IMR-90 (cell line): Measurements from ENCODE around the gene GCSH. TPM values are rescaled to one million over a fixed set of nuclear protein-coding genes. Genes with fewer than 3 reads are reported as not detected.

Source experiments
- ATAC-seq: fragments of 200-7000 bp; cut with Tn5 transposase; 2 replicates; pipeline ENCODE4 v1.9.1; 2020; ENCODE audit warnings: low read depth, mild to moderate bottlenecking, moderate library complexity
- BruUV-seq: library from RNA; stranded (reverse); fragments of 400-500 nt; replicated peaks from 2 replicates; lab custom pipeline; 2021; lab: Mats Ljungman, UMichigan
- CTCF ChIA-PET: fragments of 300-600 bp; formaldehyde crosslinking; extraction: SDS; loops from one replicate; lab custom pipeline; 2021; ENCODE audit warnings: antibody characterized with exemption; lab: Yijun Ruan, JAX
- POLR2A ChIA-PET: fragments of 300-600 bp; sonication (Branson Sonifier 250); formaldehyde crosslinking; loops from one replicate; lab custom pipeline; 2022; ENCODE audit warnings: antibody characterized with exemption; ENCODE audit not compliant: unreplicated experiment; lab: Charles Lee
- DNase-seq: peaks from one replicate; pipeline ENCODE4 v3.0.0; 2013
- H2AFZ ChIP-seq: replicated peaks from 2 replicates; pipeline ENCODE3; 2013; ENCODE audit warnings: low read length, mild to moderate bottlenecking; ENCODE audit not compliant: poor library complexity
- H2AK5ac ChIP-seq: 2 replicates; pipeline ENCODE4 v1.6.1; 2013; ENCODE audit warnings: low read depth, low read length, inconsistent platforms
- H2AK9ac ChIP-seq: replicated peaks from 2 replicates; pipeline ENCODE3; 2013; ENCODE audit warnings: mild to moderate bottlenecking, low read depth, low read length, moderate library complexity; ENCODE audit not compliant: poor library complexity
- H2BK120ac ChIP-seq: 2 replicates; pipeline ENCODE4 v1.6.1; 2013; ENCODE audit warnings: low read depth, low read length, inconsistent platforms
- H2BK15ac ChIP-seq: 3 replicates; pipeline ENCODE4 v1.6.1; 2013; ENCODE audit warnings: low read depth, low read length, inconsistent platforms
- H2BK20ac ChIP-seq: 2 replicates; pipeline ENCODE4 v1.6.1; 2013; ENCODE audit warnings: low read depth, mild to moderate bottlenecking, inconsistent platforms, low read length, moderate library complexity
- H2BK5ac ChIP-seq: 2 replicates; pipeline ENCODE4 v1.6.1; 2013; ENCODE audit warnings: mild to moderate bottlenecking, low read depth, low read length, inconsistent platforms; ENCODE audit not compliant: poor library complexity, severe bottlenecking
- H3K14ac ChIP-seq: replicated peaks from 2 replicates; pipeline ENCODE4 v1.6.1; 2013; ENCODE audit warnings: low read depth, low read length, inconsistent platforms
- H3K18ac ChIP-seq: 2 replicates; pipeline ENCODE4 v1.6.1; 2013; ENCODE audit warnings: low read depth, low read length, control low read depth
- H3K23ac ChIP-seq: 2 replicates; pipeline ENCODE4 v1.6.1; 2013; ENCODE audit warnings: low read depth, low read length, inconsistent platforms
- H3K27ac ChIP-seq: 2 replicates; pipeline ENCODE4 v1.5.1; 2013; ENCODE audit warnings: mild to moderate bottlenecking, control low read depth, low read length; ENCODE audit not compliant: insufficient read depth
- H3K27me3 ChIP-seq: 2 replicates; pipeline ENCODE4 v1.6.1; 2013; ENCODE audit warnings: low read length; ENCODE audit not compliant: control insufficient read depth, insufficient read depth
- H3K36me3 ChIP-seq: 2 replicates; pipeline ENCODE4 v1.6.1; 2013; ENCODE audit warnings: low read length, mixed read lengths; ENCODE audit not compliant: control insufficient read depth, insufficient read depth
- H3K4ac ChIP-seq: 2 replicates; pipeline ENCODE4 v1.6.1; 2013; ENCODE audit warnings: low read depth, low read length, inconsistent platforms
- H3K4me1 ChIP-seq: 2 replicates; pipeline ENCODE4 v1.6.1; 2013; ENCODE audit warnings: low read length, mixed read lengths; ENCODE audit not compliant: control insufficient read depth, insufficient read depth
- H3K4me2 ChIP-seq: 2 replicates; pipeline ENCODE4 v1.6.1; 2013; ENCODE audit warnings: low read depth, mild to moderate bottlenecking, control low read depth, low read length, moderate library complexity
- H3K4me3 ChIP-seq: 2 replicates; pipeline ENCODE4 v1.5.1; 2013; ENCODE audit warnings: low read depth, mild to moderate bottlenecking, control low read depth, low read length, moderate library complexity; ENCODE audit not compliant: insufficient read depth
- H3K56ac ChIP-seq: 2 replicates; pipeline ENCODE4 v1.6.1; 2013; ENCODE audit warnings: low read length, inconsistent platforms; ENCODE audit not compliant: insufficient read depth; ENCODE audit errors: extremely low read depth
- H3K79me1 ChIP-seq, 2 experiments: 2 replicates each; pipeline ENCODE4 v1.6.1; 2013; ENCODE audit warnings: low read length in 2 of 2, inconsistent platforms in 1 of 2, low read depth in 1 of 2
- H3K9ac ChIP-seq: 2 replicates; pipeline ENCODE4 v1.6.1; 2013; ENCODE audit warnings: low read depth, low read length, control low read depth
- H3K9me1 ChIP-seq: 2 replicates; pipeline ENCODE4 v1.6.1; 2013; ENCODE audit warnings: low read length, inconsistent platforms; ENCODE audit not compliant: insufficient read depth
- H3K9me3 ChIP-seq: 2 replicates; pipeline ENCODE4 v1.6.1; 2013; ENCODE audit warnings: low read length; ENCODE audit not compliant: control insufficient read depth, insufficient read depth
- H4K20me1 ChIP-seq: 2 replicates; pipeline ENCODE4 v1.6.1; 2013; ENCODE audit warnings: low read length, inconsistent platforms; ENCODE audit not compliant: insufficient read depth
- H4K5ac ChIP-seq: 2 replicates; pipeline ENCODE4 v1.6.1; 2013; ENCODE audit warnings: mild to moderate bottlenecking, low read depth, low read length, control low read depth
- H4K8ac ChIP-seq, 2 experiments: 2 replicates each; pipeline ENCODE4 v1.6.1; 2013; ENCODE audit warnings: low read depth in 2 of 2, low read length in 2 of 2, control low read depth in 1 of 2, inconsistent platforms in 1 of 2
- H4K91ac ChIP-seq: 2 replicates; pipeline ENCODE4 v1.6.1; 2013; ENCODE audit warnings: low read depth, low read length, inconsistent platforms; ENCODE audit not compliant: insufficient read depth
- BHLHE40 ChIP-seq: fragments of 150-350 bp; IDR thresholded peaks from 2 replicates; pipeline ENCODE4 v1.6.1; 2016; ENCODE audit warnings: mild to moderate bottlenecking, low read depth, low read length
- CEBPB ChIP-seq: IDR thresholded peaks from 2 replicates; pipeline ENCODE4 v1.6.1; 2012; ENCODE audit warnings: low read depth, low read length, improper control_type of control experiment
- CHD1 ChIP-seq: IDR thresholded peaks from 2 replicates; pipeline ENCODE4 v1.6.1; 2012; ENCODE audit warnings: low read depth, low read length, improper control_type of control experiment
- FOS ChIP-seq: fragments of 150-350 bp; IDR thresholded peaks from 2 replicates; pipeline ENCODE4 v1.6.1; 2016; ENCODE audit warnings: low read depth, low read length
- MAFK ChIP-seq: IDR thresholded peaks from 2 replicates; pipeline ENCODE4 v1.6.1; 2012; ENCODE audit warnings: low read depth, low read length, improper control_type of control experiment
- MAZ ChIP-seq: IDR thresholded peaks from 2 replicates; pipeline ENCODE4 v1.6.1; 2012; ENCODE audit warnings: low read depth, mild to moderate bottlenecking, low read length, improper control_type of control experiment, moderate library complexity, borderline replicate concordance
- MXI1 ChIP-seq: IDR thresholded peaks from 2 replicates; pipeline ENCODE4 v1.6.1; 2012; ENCODE audit warnings: low read depth, mild to moderate bottlenecking, low read length, moderate library complexity, borderline replicate concordance
- NFE2L2 ChIP-seq: fragments of 150-350 bp; IDR thresholded peaks from 2 replicates; pipeline ENCODE4 v1.6.1; 2016; ENCODE audit warnings: low read depth, mild to moderate bottlenecking, low read length
- POLR2A ChIP-seq: IDR thresholded peaks from 2 replicates; pipeline ENCODE4 v1.6.1; 2012; ENCODE audit warnings: mild to moderate bottlenecking, low read depth, low read length
- RAD21 ChIP-seq: IDR thresholded peaks from 2 replicates; pipeline ENCODE4 v1.6.1; 2012; ENCODE audit warnings: low read length, improper control_type of control experiment
- RCOR1 ChIP-seq: IDR thresholded peaks from 2 replicates; pipeline ENCODE4 v1.6.1; 2012; ENCODE audit warnings: mild to moderate bottlenecking, low read length, improper control_type of control experiment; ENCODE audit not compliant: insufficient replicate concordance
- RFX5 ChIP-seq: IDR thresholded peaks from 2 replicates; pipeline ENCODE4 v1.8.0; 2012; ENCODE audit warnings: low read depth, mild to moderate bottlenecking, low read length, moderate library complexity
- SMC3 ChIP-seq: fragments of 150-350 bp; IDR thresholded peaks from 2 replicates; pipeline ENCODE4 v1.6.1; 2016; ENCODE audit warnings: low read depth, mild to moderate bottlenecking, antibody characterized with exemption, low read length, moderate library complexity
- WGBS, 2 experiments: methylation state at CpG; one replicate each; pipeline versions ENCODE4 v1.1.5 to v1.1.7; 2013; ENCODE audit warnings: missing lambda C conversion rate in 2 of 2; ENCODE audit not compliant: insufficient read length in 1 of 2; ENCODE audit errors: extremely low coverage in 2 of 2; 5-methylcytosine and 5-hydroxymethylcytosine counted together
- dilution Hi-C: fragments of 300-500 bp; cut with HindIII; formaldehyde crosslinking; loops from one replicate; pipeline ENCODE4 v1.14.3; 2018; ENCODE audit warnings: low sequenced_read_pairs; ENCODE audit not compliant: unreplicated experiment
- in situ Hi-C: fragments of 300-500 bp; cut with MboI; formaldehyde crosslinking; loops from 3 replicates; pipeline ENCODE4 v1.14.3; 2019; ENCODE audit warnings: low sequenced_read_pairs, inconsistent platforms, mixed read lengths
- intact Hi-C: fragments of 100-400 bp; cut with micrococcal nuclease; formaldehyde crosslinking; loops from 2 replicates; pipeline ENCODE4 v1.10.0; 2022
- polyA plus RNA-seq, 3 experiments: library from polyadenylated mRNA; depleted of rRNA; stranded (reverse); fragments of >200 nt; gene quantifications; 2 replicates each; pipeline ENCODE4 v1.2.3, GENCODE V29; 2012; ENCODE audit warnings: low replicate concordance in 1 of 3
- total RNA-seq: library from RNA; depleted of rRNA; stranded (reverse); fragments of >200 nt; gene quantifications from 2 replicates; pipeline ENCODE4 v1.2.3, GENCODE V29; 2012
- TF ChIP-seq, protein P1 (sequence below): fragments of 150-350 bp; IDR thresholded peaks from 2 replicates; pipeline ENCODE4 v1.6.1; 2017; ENCODE audit warnings: mild to moderate bottlenecking, antibody characterized with exemption, low read length, low read depth
- TF ChIP-seq, protein P2 (sequence below): conservative IDR thresholded peaks from 2 replicates; pipeline ENCODE4 v1.5.1; 2012; ENCODE audit warnings: mild to moderate bottlenecking, low read depth, low read length, improper control_type of control experiment
- TF ChIP-seq, protein P3 (sequence below): fragments of 150-350 bp; IDR thresholded peaks from 2 replicates; pipeline ENCODE4 v1.6.1; 2016; ENCODE audit warnings: low read depth, mild to moderate bottlenecking, low read length, moderate library complexity, borderline replicate concordance

Gene GCSH
- total and polyA plus RNA-seq, 2 of the 4 experiments (the other 2 are of a cell fraction) = 9.3 to 21.2 TPM

DNA sequence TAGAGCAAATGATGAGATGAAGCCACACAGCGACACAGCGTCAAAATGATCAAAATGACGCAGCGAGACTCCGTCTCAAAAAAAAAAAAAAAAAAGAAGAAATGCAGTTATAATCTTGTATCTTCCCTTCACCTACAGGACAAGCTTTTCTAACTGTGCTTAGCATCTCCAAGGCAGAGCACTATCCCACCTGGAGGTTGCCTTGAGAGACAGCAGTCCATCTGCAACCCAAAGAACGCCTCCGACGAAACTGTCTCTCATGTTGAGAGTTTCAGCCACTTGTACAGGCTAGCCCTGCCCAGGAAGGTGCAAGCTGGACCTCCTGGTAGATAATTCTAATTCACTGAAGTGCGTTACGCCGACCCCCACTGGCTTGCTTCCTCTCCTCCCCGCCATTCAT lies 46.7 kb upstream of the GCSH start:
- peaks cover 7% of the 10 kb centered on the region for H3K27me3 ChIP-seq
- no peak overlapping the region for H3K27ac ChIP-seq
- no peak overlapping the region for H4K8ac ChIP-seq
- no peaks in the 10 kb centered on the region for H3K4me1 ChIP-seq
- no peak overlapping the region for H3K4me3 ChIP-seq
- H3K9me1 ChIP-seq = no peaks in the 10 kb centered on the region
- H4K91ac ChIP-seq = no peak overlapping the region
- no peaks in the 10 kb centered on the region for H3K36me3 ChIP-seq
- no peak overlapping the region for H2AK9ac ChIP-seq
- no CpG with 5 or more reads among the region's 12 CpGs for WGBS, 2 experiments
- intact Hi-C loops (no loop called here), dilution Hi-C loops (no loop called here), in situ Hi-C loops (no loop called here)
- H2BK20ac ChIP-seq = no peak overlapping the region
- H2BK120ac ChIP-seq = no peak overlapping the region
- no peak overlapping the region for H2BK5ac ChIP-seq
- no peaks in the 10 kb centered on the region for H3K9me3 ChIP-seq
- DNase-seq (no peak), ATAC-seq (no peak)
- no peak overlapping the region for H2BK15ac ChIP-seq
- no peak overlapping the region for H3K23ac ChIP-seq
- CTCF ChIA-PET = interaction anchor here (0.5 kb wide), 1 partner anchor 34 kb away, joined by 5 read pairs; no protein-coding TSS in a partner anchor
- no peak overlapping the region for H2AK5ac ChIP-seq
- no peak overlapping the region for H3K18ac ChIP-seq
- no peak overlapping the region for H3K4ac ChIP-seq
- no peaks in the 10 kb centered on the region for H3K79me1 ChIP-seq
- H2AFZ ChIP-seq = no peak overlapping the region
- no peak for TF ChIP-seq POLR2A
- no peak for TF ChIP-seq MXI1
- TF ChIP-seq BHLHE40 = no peak
- TF ChIP-seq RCOR1 = no peak
- TF ChIP-seq, protein P1, sequence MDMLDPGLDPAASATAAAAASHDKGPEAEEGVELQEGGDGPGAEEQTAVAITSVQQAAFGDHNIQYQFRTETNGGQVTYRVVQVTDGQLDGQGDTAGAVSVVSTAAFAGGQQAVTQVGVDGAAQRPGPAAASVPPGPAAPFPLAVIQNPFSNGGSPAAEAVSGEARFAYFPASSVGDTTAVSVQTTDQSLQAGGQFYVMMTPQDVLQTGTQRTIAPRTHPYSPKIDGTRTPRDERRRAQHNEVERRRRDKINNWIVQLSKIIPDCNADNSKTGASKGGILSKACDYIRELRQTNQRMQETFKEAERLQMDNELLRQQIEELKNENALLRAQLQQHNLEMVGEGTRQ = no peak
- no peak for TF ChIP-seq RFX5
- no peak for TF ChIP-seq CEBPB
- TF ChIP-seq MAFK = no peak
- TF ChIP-seq MAZ = no peak
- TF ChIP-seq, protein P2, sequence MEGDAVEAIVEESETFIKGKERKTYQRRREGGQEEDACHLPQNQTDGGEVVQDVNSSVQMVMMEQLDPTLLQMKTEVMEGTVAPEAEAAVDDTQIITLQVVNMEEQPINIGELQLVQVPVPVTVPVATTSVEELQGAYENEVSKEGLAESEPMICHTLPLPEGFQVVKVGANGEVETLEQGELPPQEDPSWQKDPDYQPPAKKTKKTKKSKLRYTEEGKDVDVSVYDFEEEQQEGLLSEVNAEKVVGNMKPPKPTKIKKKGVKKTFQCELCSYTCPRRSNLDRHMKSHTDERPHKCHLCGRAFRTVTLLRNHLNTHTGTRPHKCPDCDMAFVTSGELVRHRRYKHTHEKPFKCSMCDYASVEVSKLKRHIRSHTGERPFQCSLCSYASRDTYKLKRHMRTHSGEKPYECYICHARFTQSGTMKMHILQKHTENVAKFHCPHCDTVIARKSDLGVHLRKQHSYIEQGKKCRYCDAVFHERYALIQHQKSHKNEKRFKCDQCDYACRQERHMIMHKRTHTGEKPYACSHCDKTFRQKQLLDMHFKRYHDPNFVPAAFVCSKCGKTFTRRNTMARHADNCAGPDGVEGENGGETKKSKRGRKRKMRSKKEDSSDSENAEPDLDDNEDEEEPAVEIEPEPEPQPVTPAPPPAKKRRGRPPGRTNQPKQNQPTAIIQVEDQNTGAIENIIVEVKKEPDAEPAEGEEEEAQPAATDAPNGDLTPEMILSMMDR = no peak
- no peak for TF ChIP-seq RAD21
- TF ChIP-seq SMC3 = no peak
- TF ChIP-seq, protein P3, sequence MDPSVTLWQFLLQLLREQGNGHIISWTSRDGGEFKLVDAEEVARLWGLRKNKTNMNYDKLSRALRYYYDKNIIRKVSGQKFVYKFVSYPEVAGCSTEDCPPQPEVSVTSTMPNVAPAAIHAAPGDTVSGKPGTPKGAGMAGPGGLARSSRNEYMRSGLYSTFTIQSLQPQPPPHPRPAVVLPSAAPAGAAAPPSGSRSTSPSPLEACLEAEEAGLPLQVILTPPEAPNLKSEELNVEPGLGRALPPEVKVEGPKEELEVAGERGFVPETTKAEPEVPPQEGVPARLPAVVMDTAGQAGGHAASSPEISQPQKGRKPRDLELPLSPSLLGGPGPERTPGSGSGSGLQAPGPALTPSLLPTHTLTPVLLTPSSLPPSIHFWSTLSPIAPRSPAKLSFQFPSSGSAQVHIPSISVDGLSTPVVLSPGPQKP = no peak
- no peak for TF ChIP-seq CHD1
- TF ChIP-seq FOS = no peak
- TF ChIP-seq NFE2L2 = no peak
- H4K20me1 ChIP-seq = no peaks in the 10 kb centered on the region
- H3K56ac ChIP-seq = no peak overlapping the region
- H3K4me2 ChIP-seq = no peak overlapping the region
- no peak overlapping the region for H4K5ac ChIP-seq
- H3K9ac ChIP-seq = no peak overlapping the region
- POLR2A ChIA-PET = no interaction called here
- H3K14ac ChIP-seq = no peak overlapping the region
- no TSS peak for BruUV-seq
